ENCODE results near the gene SV2C.
"Not testable (repeated sequence)": the region's sequence is repeated elsewhere in the genome, so short reads cannot be mapped to it uniquely, and the experiment has no call there.

The SV2C gene

GRCh38 chr5:76199336-76200318, 116.4 kb downstream of the SV2C start:
- no peak for DNase-seq (ENCODE audit: low read depth)

GRCh38 chr5:76202182-76202581, 119.0 kb downstream of the SV2C start:
- no peak for DNase-seq (ENCODE audit: low read depth)

- no peak for DNase-seq (ENCODE audit: low read depth)
Measured at GRCh38 chr5:76204191-76204590, 121.0 kb downstream of the SV2C start.

GRCh38 chr5:76204713-76205112, 121.5 kb downstream of the SV2C start:
- no peak for DNase-seq (ENCODE audit: low read depth)

GRCh38 chr5:76207120-76207519, 123.9 kb downstream of the SV2C start:
- DNase-seq (ENCODE audit: low read depth), result no peak

- DNase-seq (ENCODE audit: low read depth), result no peak
Measured at GRCh38 chr5:76209297-76209696, 126.1 kb downstream of the SV2C start.

- DNase-seq (ENCODE audit: low read depth), result no peak
Measured at GRCh38 chr5:76210946-76211345, 127.8 kb downstream of the SV2C start.

GRCh38 chr5:76213858-76214257, 130.7 kb downstream of the SV2C start:
- no peak for DNase-seq (ENCODE audit: low read depth)

- no peak for DNase-seq (ENCODE audit: low read depth)
Measured at GRCh38 chr5:76216748-76217147, 133.6 kb downstream of the SV2C start.

- no peak for DNase-seq (ENCODE audit: low read depth)
Measured at GRCh38 chr5:76219636-76220035, 136.5 kb downstream of the SV2C start.

- DNase-seq (ENCODE audit: low read depth), result no peak
Measured at GRCh38 chr5:76221311-76221710, 138.1 kb downstream of the SV2C start.

GRCh38 chr5:76222318-76222717, 139.1 kb downstream of the SV2C start:
- no peak for DNase-seq (ENCODE audit: low read depth)

GRCh38 chr5:76223696-76224095, 140.5 kb downstream of the SV2C start:
- no peak for DNase-seq (ENCODE audit: low read depth)

- no peak for DNase-seq (ENCODE audit: low read depth)
Measured at GRCh38 chr5:76224898-76225297, 141.7 kb downstream of the SV2C start.

- no peak for DNase-seq (ENCODE audit: low read depth)
Measured at GRCh38 chr5:76225336-76225735, 142.2 kb downstream of the SV2C start.

GRCh38 chr5:76229900-76230299, 146.7 kb downstream of the SV2C start:
- DNase-seq (ENCODE audit: low read depth), result no peak

GRCh38 chr5:76230711-76231285, 147.6 kb downstream of the SV2C start:
- DNase-seq (ENCODE audit: low read depth), result no peak

- DNase-seq (ENCODE audit: low read depth), result no peak
Measured at GRCh38 chr5:76234665-76235064, 151.5 kb downstream of the SV2C start.

GRCh38 chr5:76236684-76237083, 153.5 kb downstream of the SV2C start:
- no peak for DNase-seq (ENCODE audit: low read depth)

GRCh38 chr5:76240336-76240735, 157.2 kb downstream of the SV2C start:
- DNase-seq (ENCODE audit: low read depth), result no peak

GRCh38 chr5:76242155-76242554, 159.0 kb downstream of the SV2C start:
- DNase-seq (ENCODE audit: low read depth), result not testable (repeated sequence)

- no peak for DNase-seq (ENCODE audit: low read depth)
Measured at GRCh38 chr5:76245590-76245989, 162.4 kb downstream of the SV2C start.

- no peak for DNase-seq (ENCODE audit: low read depth)
Measured at GRCh38 chr5:76249621-76250020, 166.4 kb downstream of the SV2C start.

All from iris pigment epithelial cell (primary cell).